Activated naive CD4-positive, alpha-beta T cell treated with Interleukin-2 at 50 U/mL for 16 hours (primary cell): ENCODE measurements around the gene TRAK1.
"Not testable (repeated sequence)": the region's sequence is repeated elsewhere in the genome, so short reads cannot be mapped to it uniquely, and the experiment has no call there.

ENCODE experiments used
- DNase-seq: peaks from one replicate; pipeline ENCODE4 v3.0.0-alpha.2; 2020

TRAK1 gene

GRCh38 chr3:42090973-42091731 lies at the start of gene TRAK1:
TSS of gene TRAK1 (plus strand) at chr3:42091357. CDS start at chr3:42091470, 113 bp downstream.
- no peak for DNase-seq

GRCh38 chr3:42042747-42043098 lies 48.4 kb upstream of the TRAK1 start:
- DNase-seq: no peak

- DNase-seq: no peak
Measured at GRCh38 chr3:42043099-42043813, 47.9 kb upstream of the TRAK1 start.

- no peak for DNase-seq
Measured at GRCh38 chr3:42045708-42046243, 45.4 kb upstream of the TRAK1 start.

GRCh38 chr3:42048526-42048925 lies 42.6 kb upstream of the TRAK1 start:
- DNase-seq: not testable (repeated sequence)

- DNase-seq: no peak
Measured at GRCh38 chr3:42050126-42050525, 41.0 kb upstream of the TRAK1 start.

GRCh38 chr3:42051384-42052131 lies 39.6 kb upstream of the TRAK1 start:
- DNase-seq: no peak

GRCh38 chr3:42052132-42052483 lies 39.0 kb upstream of the TRAK1 start:
- DNase-seq: no peak

GRCh38 chr3:42052484-42053351 lies 38.4 kb upstream of the TRAK1 start:
- no peak for DNase-seq

GRCh38 chr3:42053476-42053875 lies 37.7 kb upstream of the TRAK1 start:
- no peak for DNase-seq

- DNase-seq: no peak
Measured at GRCh38 chr3:42055291-42055690, 35.9 kb upstream of the TRAK1 start.

- DNase-seq: no peak
Measured at GRCh38 chr3:42056840-42057239, 34.3 kb upstream of the TRAK1 start.

GRCh38 chr3:42057561-42058211 lies 33.5 kb upstream of the TRAK1 start:
- DNase-seq: no peak

GRCh38 chr3:42061025-42061712 lies 30.0 kb upstream of the TRAK1 start:
- no peak for DNase-seq

GRCh38 chr3:42061713-42062380 lies 29.3 kb upstream of the TRAK1 start:
- no peak for DNase-seq

GRCh38 chr3:42062464-42062863 lies 28.7 kb upstream of the TRAK1 start:
- no peak for DNase-seq

GRCh38 chr3:42063888-42064287 lies 27.3 kb upstream of the TRAK1 start:
- DNase-seq: no peak

- no peak for DNase-seq
Measured at GRCh38 chr3:42066516-42067181, 24.5 kb upstream of the TRAK1 start.

- no peak for DNase-seq
Measured at GRCh38 chr3:42067326-42067725, 23.8 kb upstream of the TRAK1 start.
